Right lobe of liver (tissue), 6 donors: ENCODE results near the gene LYPD6B. TPM values are rescaled to one million over a fixed set of nuclear protein-coding genes. Genes with fewer than 3 reads are reported as not detected.

Source experiments
- ATAC-seq, 4 donors: fragments of 200-7000 bp; cut with Tn5 transposase; one replicate each; pipeline ENCODE4 v1.9.1; 2020; ENCODE audit warnings: mild to moderate bottlenecking in 4 of 4, moderate library complexity in 4 of 4
- DNase-seq, 3 donors: peaks; one replicate each; pipeline ENCODE4 v3.0.0-alpha.2; 2020
- H3K27ac ChIP-seq, 3 donors: fragments of 200-600 bp; one replicate each; pipeline ENCODE4 v1.8.0; 2022
- H3K27me3 ChIP-seq, 2 donors: fragments of 200-600 bp; one replicate each; pipeline ENCODE4 v1.8.0; 2022
- H3K36me3 ChIP-seq, 4 donors: fragments of 200-600 bp; sonication (generic) in 1 of 4; one replicate each; pipeline versions ENCODE4 v1.5.1 to v1.8.0; 2017 to 2022; ENCODE audit warnings: control low read depth in 1 of 4
- H3K4me1 ChIP-seq, 4 donors: fragments of 200-600 bp; sonication (generic) in 1 of 4; one replicate each; pipeline versions ENCODE4 v1.5.1 to v1.8.0; 2017 to 2022; ENCODE audit warnings: control low read depth in 1 of 4
- H3K4me3 ChIP-seq, 3 donors: fragments of 200-600 bp; one replicate each; pipeline ENCODE4 v1.8.0; 2022
- H3K9me3 ChIP-seq, 4 donors: fragments of 200-600 bp; sonication (generic) in 1 of 4; one replicate each; pipeline versions ENCODE4 v1.5.1 to v1.8.0; 2017 to 2022; ENCODE audit warnings: control low read depth in 1 of 4
- CTCF ChIP-seq, 4 donors: fragments of 200-600 bp in 3 of 4; fragments of 450-650 bp in 1 of 4; IDR thresholded peaks; one replicate each; pipeline versions ENCODE4 v1.5.1 to v1.8.0; 2016 to 2022; ENCODE audit warnings: antibody characterized with exemption in 4 of 4, mild to moderate bottlenecking in 2 of 4
- POLR2A ChIP-seq: fragments of 450-650 bp; IDR thresholded peaks from one replicate; pipeline ENCODE4 v1.6.1; 2017; ENCODE audit warnings: antibody characterized with exemption, mild to moderate bottlenecking
- WGBS: methylation state at CpG from one replicate; pipeline ENCODE4 v1.1.6; 2018; ENCODE audit warnings: low coverage, low lambda C conversion rate; ENCODE audit not compliant: insufficient coverage; ENCODE audit errors: missing lambda C conversion rate; 5-methylcytosine and 5-hydroxymethylcytosine counted together
- intact Hi-C, 2 donors: fragments of 100-400 bp; cut with DNase I; formaldehyde crosslinking; loops; one replicate each; pipeline versions ENCODE4 v1.11.2 to v1.14.1; 2022
- total RNA-seq, 6 experiments: library from RNA; depleted of rRNA in 2 of 6; stranded (reverse); fragments of >200 nt in 2 of 6; fragmentation: NEBNext Ultra II Directional in 3 of 6; extraction: Animal tissue kit (Norgen Biotek cat#: 25700) in 3 of 6; gene quantifications; one replicate each; pipeline versions ENCODE4 v1.1.0 to v1.2.4, GENCODE V29; 2016 to 2023
- donor health status: DM: no; HTN: yes; CAD: no.
- donor health status: DM: no; HTN: no; CAD: no.
- donor health status: DM: no; HTN: no; CAD: no.
- donor health status: DM: no; HTN: yes; CAD: no.
- donor health status: DM: no; HTN: yes; CAD: no.

The LYPD6B gene
- total RNA-seq, 6 experiments from 2014 or later: 0.30 to 0.31 TPM; not detected in 4

DNA sequence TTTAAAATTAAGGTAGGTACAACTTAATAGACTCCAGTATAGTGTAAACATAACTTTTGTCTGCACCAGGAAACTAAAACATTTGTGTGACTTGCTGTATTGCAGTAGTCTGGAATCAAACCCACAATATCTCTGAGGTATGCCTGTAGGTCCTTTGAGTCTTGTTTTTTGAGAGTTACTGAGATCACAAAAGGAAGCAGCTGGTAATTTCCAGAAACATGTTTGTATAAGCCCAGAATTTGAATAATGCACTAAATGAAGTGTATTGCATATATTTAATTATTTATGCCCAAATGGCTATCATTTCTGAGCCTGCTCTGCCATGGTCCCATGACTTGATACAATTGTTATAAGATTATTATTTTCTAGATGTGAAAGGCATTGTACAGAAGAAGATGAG is 148.6 kb downstream of the LYPD6B start:
- TF ChIP-seq POLR2A: no peak
- TF ChIP-seq CTCF (IDR thresholded peaks at IDR 0.05): no peak
- ATAC-seq (no peak), DNase-seq (no peak)
- Histone ChIP-seq H3K9me3 (no peaks in the 10 kb centered on the region), H3K27me3 (no peaks in the 10 kb centered on the region), H3K27ac (no peak overlapping the region), H3K36me3 (no peaks in the 10 kb centered on the region), H3K4me3 (no peak overlapping the region), H3K4me1 (no peaks in the 10 kb centered on the region)
- intact Hi-C loops: no loop called here

- no peak for ATAC-seq
- no peak for DNase-seq
- Histone ChIP-seq H3K4me1 (no peaks in the 10 kb centered on the region), H3K36me3 (no peaks in the 10 kb centered on the region), H3K27me3 (no peaks in the 10 kb centered on the region), H3K4me3 (no peak overlapping the region), H3K27ac (no peak overlapping the region), H3K9me3 (no peaks in the 10 kb centered on the region)
- 25% methylated on average over 1 of the region's 1 CpG for WGBS
- intact Hi-C loops: no loop called here
- no peak for TF ChIP-seq POLR2A
- TF ChIP-seq CTCF (IDR thresholded peaks at IDR 0.05): no peak
These were observed 149.8 kb downstream of the LYPD6B start for GRCh38 chr2:149188291-149188690.

DNA sequence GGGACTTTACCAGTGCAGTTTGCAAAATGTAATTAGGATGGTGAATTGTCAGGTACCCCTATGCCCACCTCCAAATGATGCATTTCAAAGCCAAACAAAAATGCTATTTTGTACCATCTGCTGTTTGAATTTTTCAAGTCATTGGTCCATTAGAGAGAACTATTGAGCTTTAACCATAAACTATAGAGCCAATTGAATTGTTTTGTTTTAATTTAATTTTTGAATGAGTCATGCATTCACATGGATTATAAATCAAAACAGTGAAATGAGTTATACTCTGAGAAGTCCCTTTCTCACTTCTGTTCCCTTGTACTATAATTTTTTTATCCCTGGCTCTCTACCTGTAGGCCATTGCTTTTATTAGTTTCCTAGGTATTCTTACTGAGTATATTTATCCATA is 151.3 kb downstream of the LYPD6B start:
- no peaks in the 10 kb centered on the region for H3K36me3 ChIP-seq
- TF ChIP-seq POLR2A (no peak), CTCF (IDR thresholded peaks at IDR 0.05) (no peak)
- intact Hi-C loops: no loop called here

GRCh38 chr2:149191915-149192314 is 153.4 kb downstream of the LYPD6B start:
- no peak overlapping the region for H3K4me3 ChIP-seq
- 67% methylated on average over 5 of the region's 5 CpGs for WGBS
- no peaks in the 10 kb centered on the region for H3K36me3 ChIP-seq
- H3K27ac ChIP-seq: no peak overlapping the region
- no peaks in the 10 kb centered on the region for H3K9me3 ChIP-seq
- ATAC-seq (no peak), DNase-seq (no peak)
- intact Hi-C loops: no loop called here
- H3K4me1 ChIP-seq: no peaks in the 10 kb centered on the region
- no peaks in the 10 kb centered on the region for H3K27me3 ChIP-seq
- TF ChIP-seq CTCF (IDR thresholded peaks at IDR 0.05) (no peak), POLR2A (no peak)

More for the DNA sequence above, 151.3 kb downstream of the LYPD6B start:
- no peak overlapping the region for H3K4me3 ChIP-seq
- H3K27ac ChIP-seq: no peak overlapping the region
- ATAC-seq (no peak), DNase-seq (no peak)
- no peaks in the 10 kb centered on the region for H3K9me3 ChIP-seq
- H3K4me1 ChIP-seq: no peaks in the 10 kb centered on the region
- no peaks in the 10 kb centered on the region for H3K27me3 ChIP-seq

DNA sequence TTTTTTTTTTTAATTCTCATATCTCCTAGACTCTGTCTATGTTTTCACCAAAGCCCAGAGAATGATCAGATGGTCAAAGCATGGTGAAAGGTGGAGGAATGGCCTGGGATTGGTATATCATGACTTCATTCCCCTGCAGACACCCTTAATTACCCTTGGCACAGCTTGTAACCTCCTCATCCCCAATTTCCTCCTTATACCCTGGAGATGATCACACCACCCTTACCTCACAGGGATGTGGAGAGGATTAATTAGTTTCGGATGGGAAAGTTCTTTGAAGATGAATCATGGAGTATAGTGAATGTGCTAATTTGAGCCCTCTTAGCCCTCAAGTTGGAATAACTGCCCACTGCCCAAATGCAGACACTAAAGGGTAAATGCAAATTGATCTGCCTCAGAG is 153.9 kb downstream of the LYPD6B start:
- Histone ChIP-seq H3K27ac (no peak overlapping the region), H3K36me3 (no peaks in the 10 kb centered on the region), H3K4me3 (no peak overlapping the region), H3K4me1 (no peaks in the 10 kb centered on the region), H3K27me3 (no peaks in the 10 kb centered on the region), H3K9me3 (no peaks in the 10 kb centered on the region)
- ATAC-seq: no peak
- TF ChIP-seq POLR2A (no peak), CTCF (IDR thresholded peaks at IDR 0.05) (no peak)
- intact Hi-C loops: no loop called here
- 88% methylated on average over 1 of the region's 1 CpG for WGBS
- no peak for DNase-seq
